GM21825 (cell line): ENCODE results near the gene GSG1L.

ENCODE experiments used
- ATAC-seq: cut with Tn5 transposase; IDR thresholded peaks from one replicate; pipeline ENCODE4 v1.9.1; 2021; ENCODE audit warnings: mild to moderate bottlenecking, moderate library complexity; ENCODE audit not compliant: unreplicated experiment

The GSG1L gene

GRCh38 chr16:27780468-27781194 is 282.9 kb downstream of the GSG1L start:
- no peak for ATAC-seq

- ATAC-seq, result no peak
These were observed 283.8 kb downstream of the GSG1L start for GRCh38 chr16:27779641-27780164.

GRCh38 chr16:27778926-27779570 is 284.5 kb downstream of the GSG1L start:
- no peak for ATAC-seq

GRCh38 chr16:27778171-27778925 is 285.2 kb downstream of the GSG1L start:
- no peak for ATAC-seq

- ATAC-seq, result no peak
These were observed 286.0 kb downstream of the GSG1L start for GRCh38 chr16:27777527-27777926.

GRCh38 chr16:27776556-27777225 is 286.8 kb downstream of the GSG1L start:
- ATAC-seq, result no peak

- ATAC-seq, result no peak
These were observed 288.3 kb downstream of the GSG1L start for GRCh38 chr16:27775254-27775653.

GRCh38 chr16:27774779-27775178 is 288.7 kb downstream of the GSG1L start:
- no peak for ATAC-seq

GRCh38 chr16:27773344-27773743 is 290.2 kb downstream of the GSG1L start:
- no peak for ATAC-seq

GRCh38 chr16:27772093-27772825 is 291.3 kb downstream of the GSG1L start:
- no peak for ATAC-seq

- no peak for ATAC-seq
These were observed 292.2 kb downstream of the GSG1L start for GRCh38 chr16:27771201-27771910.

GRCh38 chr16:27770271-27771196 is 293.0 kb downstream of the GSG1L start:
- no peak for ATAC-seq

GRCh38 chr16:27769561-27770255 is 293.8 kb downstream of the GSG1L start:
- ATAC-seq, result no peak

- ATAC-seq, result no peak
These were observed 294.8 kb downstream of the GSG1L start for GRCh38 chr16:27768651-27769272.

GRCh38 chr16:27767971-27768591 is 295.4 kb downstream of the GSG1L start:
- ATAC-seq, result no peak

GRCh38 chr16:27767081-27767480 is 296.4 kb downstream of the GSG1L start:
- ATAC-seq, result no peak

GRCh38 chr16:27766236-27766925 is 297.1 kb downstream of the GSG1L start:
- ATAC-seq, result no peak
